ENCODE results near the gene FHAD1.

Gene FHAD1

DNA sequence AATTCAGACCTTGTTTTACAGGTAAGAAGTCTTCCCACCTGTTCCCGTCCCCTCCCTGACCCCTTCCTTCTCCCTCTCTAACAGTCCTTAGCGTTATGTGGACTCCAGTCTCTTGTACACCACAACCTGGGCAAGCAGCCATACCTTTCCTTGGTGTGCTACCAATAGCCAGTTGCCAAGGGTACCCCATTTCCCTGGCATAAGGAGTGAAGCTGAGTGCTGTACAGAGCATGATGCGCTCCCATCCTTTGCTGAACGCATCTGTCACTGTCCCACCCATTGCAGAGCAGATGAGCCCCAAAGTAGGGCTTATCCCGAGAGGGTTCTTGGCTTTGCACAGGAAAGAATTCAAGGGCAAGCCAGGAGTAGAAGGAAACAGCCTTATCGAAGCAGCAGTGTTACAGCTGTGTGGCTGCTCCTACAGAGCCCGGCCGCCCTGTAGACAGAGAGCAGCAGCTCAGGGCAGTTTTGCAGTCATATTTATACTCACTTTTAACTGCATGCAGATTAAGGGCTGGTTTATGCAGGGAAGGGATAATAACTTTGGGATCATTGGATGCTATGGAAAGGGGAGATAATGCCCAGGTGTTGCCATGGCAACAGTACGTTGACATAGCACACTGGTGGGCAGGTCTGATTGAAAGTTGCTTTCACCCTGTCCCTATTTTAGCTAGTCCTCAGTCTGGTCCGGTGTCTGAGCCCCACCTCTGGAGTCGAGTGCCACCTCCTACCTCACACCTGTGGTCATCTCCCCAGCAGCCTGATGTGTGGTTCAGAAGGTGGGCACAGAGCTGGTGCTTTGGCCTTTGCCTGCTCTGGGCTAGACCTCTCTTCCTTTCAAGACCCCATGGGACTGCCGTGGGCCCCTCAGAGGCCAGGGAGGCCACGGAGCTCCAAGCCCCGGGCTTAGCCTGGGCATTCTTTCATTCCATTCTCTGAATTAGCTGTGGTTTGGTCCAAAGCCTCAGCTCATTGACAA lies 5.1 kb downstream of the FHAD1 start:
- H3K9ac ChIP-seq (ENCODE audit: low read length): no peak overlapping the region
- H3K4me3 ChIP-seq (ENCODE audit: low read depth, low read length): no peak overlapping the region
- H3K4me1 ChIP-seq (ENCODE audit: control insufficient read depth, insufficient read depth, low read length): no peaks in the 10 kb centered on the region
- peaks cover 6% of the 10 kb centered on the region; the same call in 1 of the 2 replicates for H3K27me3 ChIP-seq (ENCODE audit: control insufficient read depth, insufficient read depth, low read length)
- no peaks in the 10 kb centered on the region for H3K9me3 ChIP-seq (ENCODE audit: control insufficient read depth, insufficient read depth, low read depth, low read length)
- H3K27ac ChIP-seq (ENCODE audit: low read depth, low read length): no peak overlapping the region
- no peaks in the 10 kb centered on the region for H3K36me3 ChIP-seq (ENCODE audit: control insufficient read depth, insufficient read depth, low read length)

DNA sequence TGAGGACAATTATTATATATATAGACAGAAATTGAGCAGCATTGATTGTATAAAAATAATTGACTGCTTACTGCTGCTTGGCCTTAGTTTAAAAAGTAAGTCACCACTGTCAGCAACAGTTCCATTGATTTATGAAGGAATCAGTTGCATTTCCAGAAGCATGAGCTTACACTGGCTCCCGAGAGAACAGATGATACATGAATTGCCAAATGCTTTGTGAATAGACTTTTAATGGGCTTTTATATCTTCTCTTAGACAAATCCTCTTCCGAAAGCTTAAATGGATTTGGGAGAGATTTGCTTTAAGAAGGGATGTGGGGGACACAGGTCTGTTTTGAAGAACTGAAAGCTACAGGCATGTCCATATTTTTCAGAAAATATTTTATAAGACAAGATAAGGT lies 7.5 kb downstream of the FHAD1 start:
- Histone ChIP-seq H3K27ac (ENCODE audit: low read depth, low read length) (no peak overlapping the region), H3K9me3 (ENCODE audit: control insufficient read depth, insufficient read depth, low read depth, low read length) (no peaks in the 10 kb centered on the region), H3K9ac (ENCODE audit: low read length) (no peak overlapping the region), H3K27me3 (ENCODE audit: control insufficient read depth, insufficient read depth, low read length) (no peaks in the 10 kb centered on the region), H3K4me3 (ENCODE audit: low read depth, low read length) (no peak overlapping the region), H3K36me3 (ENCODE audit: control insufficient read depth, insufficient read depth, low read length) (no peaks in the 10 kb centered on the region), H3K4me1 (ENCODE audit: control insufficient read depth, insufficient read depth, low read length) (no peaks in the 10 kb centered on the region)

DNA sequence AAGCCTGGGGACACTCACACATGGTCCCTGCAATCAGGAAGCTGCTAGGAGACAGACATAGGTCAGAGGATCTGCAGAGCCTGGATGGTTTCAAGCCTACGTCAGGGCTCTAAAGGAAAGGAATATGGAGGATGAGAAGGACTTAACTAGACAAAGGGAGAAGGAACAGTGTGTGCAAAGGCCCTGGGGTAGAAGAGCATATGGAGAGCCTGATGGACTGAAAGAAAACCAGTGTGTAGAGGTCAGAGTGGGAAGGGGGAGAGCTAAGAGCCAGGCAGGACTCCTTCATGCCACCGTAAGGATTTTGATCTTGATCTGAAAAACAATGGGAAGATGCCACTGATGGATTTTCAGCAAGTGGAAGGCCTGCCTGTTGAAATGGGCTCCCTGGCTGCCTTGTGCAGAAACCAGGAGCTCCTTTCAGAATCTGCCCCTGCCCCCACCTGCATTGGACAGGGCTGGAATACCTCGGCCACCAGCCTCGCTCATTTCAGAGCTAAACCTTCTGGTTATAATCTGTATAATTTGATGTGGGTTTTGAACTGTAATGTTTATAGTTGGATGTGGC lies 8.6 kb downstream of the FHAD1 start:
- no peaks in the 10 kb centered on the region for H3K9me3 ChIP-seq (ENCODE audit: control insufficient read depth, insufficient read depth, low read depth, low read length)
- no peak overlapping the region for H3K9ac ChIP-seq (ENCODE audit: low read length)
- H3K36me3 ChIP-seq (ENCODE audit: control insufficient read depth, insufficient read depth, low read length): no peaks in the 10 kb centered on the region
- no peaks in the 10 kb centered on the region; the same call in 1 of the 2 replicates for H3K4me1 ChIP-seq (ENCODE audit: control insufficient read depth, insufficient read depth, low read length)
- no peaks in the 10 kb centered on the region for H3K27me3 ChIP-seq (ENCODE audit: control insufficient read depth, insufficient read depth, low read length)
- no peak overlapping the region for H3K27ac ChIP-seq (ENCODE audit: low read depth, low read length)
- H3K4me3 ChIP-seq (ENCODE audit: low read depth, low read length): no peak overlapping the region

DNA sequence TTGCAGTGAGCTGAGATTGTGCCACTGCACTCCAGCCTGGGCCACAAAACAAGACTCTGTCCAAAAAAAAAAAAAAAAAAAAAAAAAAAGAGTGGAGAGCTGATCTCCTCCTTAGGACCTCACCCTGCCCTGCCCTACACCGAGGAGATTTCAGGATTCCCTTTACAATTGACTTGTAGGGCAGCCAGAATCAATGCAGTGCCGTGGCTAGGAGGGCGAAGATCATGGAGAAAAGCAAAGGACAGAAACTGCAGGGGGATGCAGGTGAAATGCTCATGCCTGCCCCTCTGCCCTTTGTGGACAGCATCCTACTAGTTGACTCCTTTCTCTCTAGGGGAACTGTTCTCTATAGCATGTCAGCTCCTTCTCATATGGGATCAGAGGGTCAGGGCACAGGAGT lies 9.6 kb downstream of the FHAD1 start:
- Histone ChIP-seq H3K4me3 (ENCODE audit: low read depth, low read length) (no peak overlapping the region), H3K27ac (ENCODE audit: low read depth, low read length) (no peak overlapping the region), H3K36me3 (ENCODE audit: control insufficient read depth, insufficient read depth, low read length) (no peaks in the 10 kb centered on the region), H3K9ac (ENCODE audit: low read length) (no peak overlapping the region), H3K4me1 (ENCODE audit: control insufficient read depth, insufficient read depth, low read length) (peaks cover 9% of the 10 kb centered on the region; the same call in 1 of the 2 replicates), H3K27me3 (ENCODE audit: control insufficient read depth, insufficient read depth, low read length) (no peaks in the 10 kb centered on the region), H3K9me3 (ENCODE audit: control insufficient read depth, insufficient read depth, low read depth, low read length) (no peaks in the 10 kb centered on the region)

DNA sequence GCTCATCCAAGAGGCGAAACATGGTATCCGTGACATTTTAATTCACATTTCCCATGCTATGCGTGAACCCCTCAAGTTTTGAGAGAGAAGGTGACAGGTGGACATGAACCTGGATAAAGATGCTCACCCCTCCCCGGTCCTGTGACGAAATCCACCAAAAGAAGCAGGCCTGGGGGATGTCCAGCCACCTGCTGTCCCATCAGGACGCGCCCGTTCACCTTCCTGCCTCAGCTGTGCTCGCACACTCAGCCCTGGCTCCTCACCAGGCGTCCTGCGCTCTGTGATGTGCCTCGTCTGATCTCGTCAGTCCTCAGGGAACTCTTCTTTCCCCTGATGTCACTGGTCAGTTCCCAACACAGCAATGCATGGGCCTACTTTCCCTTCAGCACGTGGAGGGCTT lies 10.3 kb downstream of the FHAD1 start:
- Histone ChIP-seq H3K9ac (ENCODE audit: low read length) (no peak overlapping the region), H3K27me3 (ENCODE audit: control insufficient read depth, insufficient read depth, low read length) (no peaks in the 10 kb centered on the region), H3K27ac (ENCODE audit: low read depth, low read length) (no peak overlapping the region), H3K4me3 (ENCODE audit: low read depth, low read length) (no peak overlapping the region), H3K4me1 (ENCODE audit: control insufficient read depth, insufficient read depth, low read length) (peaks cover 10% of the 10 kb centered on the region; the same call in 1 of the 2 replicates), H3K36me3 (ENCODE audit: control insufficient read depth, insufficient read depth, low read length) (no peaks in the 10 kb centered on the region), H3K9me3 (ENCODE audit: control insufficient read depth, insufficient read depth, low read depth, low read length) (no peaks in the 10 kb centered on the region)

DNA sequence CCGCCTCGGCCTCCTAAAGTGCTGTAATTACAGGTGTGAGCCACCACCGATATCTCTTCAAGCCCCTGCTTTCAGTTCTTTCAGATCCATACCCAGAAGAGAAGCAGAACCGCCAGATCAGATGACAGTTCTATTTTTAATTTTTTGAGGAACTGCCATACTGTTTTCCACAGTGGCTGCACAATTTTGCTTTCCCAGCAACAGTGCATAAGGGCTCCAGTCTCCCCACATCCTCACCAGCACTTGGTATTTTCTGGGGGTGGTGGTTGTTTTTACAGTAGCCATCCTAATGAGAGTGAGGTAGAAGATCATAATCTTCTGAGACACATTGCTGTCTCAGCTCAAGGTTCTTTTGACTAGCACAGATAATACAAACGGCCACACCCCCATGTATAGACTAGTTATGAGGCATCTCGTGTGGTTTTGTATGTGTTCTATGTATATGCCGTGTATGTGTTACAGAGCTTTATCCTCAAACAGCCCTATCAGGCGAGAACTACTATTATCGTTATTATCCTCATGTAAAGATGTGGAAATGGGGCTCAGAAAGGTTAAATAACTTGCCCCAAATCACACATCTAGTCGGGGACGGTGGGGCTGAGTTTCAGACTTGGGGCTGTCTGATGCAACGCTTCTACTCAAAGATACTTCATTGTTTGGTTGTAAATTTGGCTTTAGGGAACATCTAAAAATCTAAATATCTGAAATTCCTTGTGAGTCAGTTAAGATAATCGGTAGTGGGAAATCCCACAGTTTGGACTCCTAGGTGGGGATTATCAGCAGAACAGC lies 12.0 kb downstream of the FHAD1 start:
- no peaks in the 10 kb centered on the region for H3K9me3 ChIP-seq (ENCODE audit: control insufficient read depth, insufficient read depth, low read depth, low read length)
- H3K4me1 ChIP-seq (ENCODE audit: control insufficient read depth, insufficient read depth, low read length): peaks cover 10% of the 10 kb centered on the region; the same call in 1 of the 2 replicates
- no peaks in the 10 kb centered on the region for H3K27me3 ChIP-seq (ENCODE audit: control insufficient read depth, insufficient read depth, low read length)
- H3K9ac ChIP-seq (ENCODE audit: low read length): no peak overlapping the region
- H3K36me3 ChIP-seq (ENCODE audit: control insufficient read depth, insufficient read depth, low read length): no peaks in the 10 kb centered on the region
- H3K27ac ChIP-seq (ENCODE audit: low read depth, low read length): no peak overlapping the region
- no peak overlapping the region for H3K4me3 ChIP-seq (ENCODE audit: low read depth, low read length)

DNA sequence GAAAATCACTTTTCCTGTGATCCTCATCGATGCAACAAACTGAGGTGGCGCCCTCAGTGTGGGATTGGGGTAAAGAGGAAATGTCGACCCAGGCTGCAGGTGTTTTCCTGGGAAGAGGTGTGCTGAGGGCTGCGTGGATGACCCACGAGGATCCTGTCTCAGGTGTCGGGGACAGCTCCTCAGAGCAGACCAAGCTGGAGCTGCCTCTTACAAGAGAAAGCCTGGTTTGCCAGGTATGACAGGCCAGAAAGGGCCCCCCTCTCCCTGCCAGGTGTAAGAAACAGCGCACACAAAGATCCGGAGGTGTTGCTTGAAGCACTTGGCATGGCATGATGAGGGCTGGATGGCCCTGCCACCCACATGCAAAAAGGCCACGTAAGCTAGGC lies 12.6 kb downstream of the FHAD1 start:
- H3K27me3 ChIP-seq (ENCODE audit: control insufficient read depth, insufficient read depth, low read length): no peaks in the 10 kb centered on the region
- no peak overlapping the region for H3K9ac ChIP-seq (ENCODE audit: low read length)
- peaks cover 10% of the 10 kb centered on the region; the same call in 1 of the 2 replicates for H3K4me1 ChIP-seq (ENCODE audit: control insufficient read depth, insufficient read depth, low read length)
- no peaks in the 10 kb centered on the region for H3K9me3 ChIP-seq (ENCODE audit: control insufficient read depth, insufficient read depth, low read depth, low read length)
- H3K36me3 ChIP-seq (ENCODE audit: control insufficient read depth, insufficient read depth, low read length): no peaks in the 10 kb centered on the region
- no peak overlapping the region for H3K4me3 ChIP-seq (ENCODE audit: low read depth, low read length)
- no peak overlapping the region for H3K27ac ChIP-seq (ENCODE audit: low read depth, low read length)

DNA sequence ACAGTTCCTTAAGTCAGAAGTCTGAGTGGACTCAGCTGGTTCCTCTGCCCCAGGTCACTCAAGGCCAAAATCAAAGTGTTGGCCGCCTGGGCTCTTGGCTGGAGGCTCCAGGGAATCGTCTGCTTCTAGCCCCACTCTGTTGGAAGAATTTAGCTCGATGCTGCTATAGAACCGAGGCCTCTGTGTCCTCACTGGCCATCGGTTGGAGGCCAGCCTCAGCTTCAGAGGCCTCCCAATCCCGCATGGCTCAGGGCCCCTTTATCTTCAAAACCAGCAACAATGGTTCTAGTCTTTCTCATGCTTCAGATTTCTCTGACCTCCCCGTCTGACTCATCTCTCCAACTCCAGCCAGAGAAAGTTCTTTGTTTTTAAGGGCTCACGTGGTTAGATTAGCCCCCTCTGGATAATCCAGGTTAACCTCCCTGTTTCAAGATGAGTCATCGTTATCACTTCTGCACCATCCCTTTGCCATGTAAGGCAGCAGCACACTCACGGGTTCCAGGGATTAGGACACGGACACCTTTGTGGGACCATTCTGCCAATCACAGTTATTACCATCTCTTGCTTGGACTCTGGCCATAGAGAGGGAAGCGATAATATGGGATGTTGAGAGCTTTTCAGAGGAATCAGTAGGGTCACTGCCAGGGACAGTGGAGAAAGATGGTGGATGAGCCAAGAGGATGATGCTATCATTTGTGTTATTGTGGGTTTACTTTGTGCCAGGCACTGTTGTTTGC lies 13.6 kb downstream of the FHAD1 start:
- H3K27ac ChIP-seq (ENCODE audit: low read depth, low read length): no peak overlapping the region
- no peaks in the 10 kb centered on the region for H3K36me3 ChIP-seq (ENCODE audit: control insufficient read depth, insufficient read depth, low read length)
- no peak overlapping the region for H3K9ac ChIP-seq (ENCODE audit: low read length)
- no peak overlapping the region for H3K4me3 ChIP-seq (ENCODE audit: low read depth, low read length)
- H3K4me1 ChIP-seq (ENCODE audit: control insufficient read depth, insufficient read depth, low read length): peaks cover 10% of the 10 kb centered on the region; the same call in 1 of the 2 replicates
- H3K27me3 ChIP-seq (ENCODE audit: control insufficient read depth, insufficient read depth, low read length): no peaks in the 10 kb centered on the region
- peaks cover 3% of the 10 kb centered on the region; the same call in 1 of the 2 replicates for H3K9me3 ChIP-seq (ENCODE audit: control insufficient read depth, insufficient read depth, low read depth, low read length)

DNA sequence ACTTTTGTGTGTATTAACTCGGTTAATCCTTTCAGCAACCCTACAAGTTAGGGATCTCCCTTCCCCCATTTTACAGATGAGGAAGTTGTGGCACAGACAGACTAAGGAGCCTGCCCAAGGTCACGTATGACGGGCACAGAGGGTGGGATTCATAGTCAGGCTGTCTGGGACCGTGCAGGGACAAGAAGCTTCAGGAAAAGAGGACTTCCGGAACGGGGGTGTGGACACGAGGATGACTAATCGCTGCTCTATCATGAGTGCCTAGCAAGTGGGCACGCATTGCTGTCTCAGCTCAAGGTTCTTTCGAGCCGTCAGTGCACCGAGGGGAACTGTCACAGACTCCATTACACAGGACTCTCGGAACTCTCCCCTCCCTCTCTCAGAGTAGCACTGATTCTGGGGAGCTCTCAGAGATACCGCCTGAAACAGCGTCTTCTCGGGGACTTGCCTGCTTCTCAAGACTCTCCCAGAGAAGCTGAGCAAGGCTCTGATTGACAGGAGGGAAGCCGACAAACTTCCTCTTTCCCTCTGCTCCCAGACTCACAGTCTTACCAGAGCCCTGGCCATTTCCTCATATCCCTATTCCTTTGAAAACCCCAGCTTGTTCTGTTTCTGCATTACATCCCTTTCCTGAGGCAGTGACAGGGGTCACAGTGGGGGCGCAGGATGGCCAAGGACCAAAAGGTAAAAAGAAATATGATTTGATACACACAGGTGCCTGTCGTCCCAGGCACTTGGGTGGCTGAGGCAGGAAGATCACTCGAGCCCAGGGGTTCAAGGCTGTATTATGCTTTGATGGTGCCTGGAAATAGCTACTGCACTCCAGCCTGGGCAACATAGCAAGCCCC lies 14.4 kb downstream of the FHAD1 start:
- no peak overlapping the region for H3K4me3 ChIP-seq (ENCODE audit: low read depth, low read length)
- H3K4me1 ChIP-seq (ENCODE audit: control insufficient read depth, insufficient read depth, low read length): peaks cover 10% of the 10 kb centered on the region; the same call in 1 of the 2 replicates
- no peak overlapping the region for H3K27ac ChIP-seq (ENCODE audit: low read depth, low read length)
- no peaks in the 10 kb centered on the region for H3K36me3 ChIP-seq (ENCODE audit: control insufficient read depth, insufficient read depth, low read length)
- peaks cover 3% of the 10 kb centered on the region; the same call in 1 of the 2 replicates for H3K9me3 ChIP-seq (ENCODE audit: control insufficient read depth, insufficient read depth, low read depth, low read length)
- no peaks in the 10 kb centered on the region for H3K27me3 ChIP-seq (ENCODE audit: control insufficient read depth, insufficient read depth, low read length)
- no peak overlapping the region for H3K9ac ChIP-seq (ENCODE audit: low read length)

DNA sequence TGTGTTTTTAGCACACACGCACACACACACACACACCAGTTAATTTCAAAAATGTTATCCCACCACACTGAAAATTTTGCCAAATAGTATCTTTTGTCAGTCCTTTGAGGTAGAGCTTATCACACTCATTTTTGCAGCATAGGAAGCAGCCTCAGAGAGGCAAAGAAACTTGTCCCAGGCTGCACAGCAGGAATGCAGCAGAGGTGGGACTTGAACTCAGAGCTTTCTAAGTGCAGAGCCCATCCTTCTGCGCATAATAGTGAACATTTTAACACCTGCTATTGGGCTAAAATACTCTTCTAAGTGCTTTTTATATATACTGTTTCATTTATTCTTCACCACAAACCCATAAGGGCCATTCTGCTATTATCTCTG lies 15.0 kb downstream of the FHAD1 start:
- H3K9ac ChIP-seq (ENCODE audit: low read length): no peak overlapping the region
- peaks cover 3% of the 10 kb centered on the region; the same call in 1 of the 2 replicates for H3K9me3 ChIP-seq (ENCODE audit: control insufficient read depth, insufficient read depth, low read depth, low read length)
- H3K27ac ChIP-seq (ENCODE audit: low read depth, low read length): no peak overlapping the region
- H3K27me3 ChIP-seq (ENCODE audit: control insufficient read depth, insufficient read depth, low read length): no peaks in the 10 kb centered on the region
- no peaks in the 10 kb centered on the region for H3K36me3 ChIP-seq (ENCODE audit: control insufficient read depth, insufficient read depth, low read length)
- H3K4me3 ChIP-seq (ENCODE audit: low read depth, low read length): no peak overlapping the region
- H3K4me1 ChIP-seq (ENCODE audit: control insufficient read depth, insufficient read depth, low read length): peaks cover 10% of the 10 kb centered on the region; the same call in 1 of the 2 replicates

All from HUES6 (cell line).